ENCODE measurements around the gene CD209.
"Not testable (repeated sequence)": the region's sequence is repeated elsewhere in the genome, so short reads cannot be mapped to it uniquely, and the experiment has no call there.

CD209 gene

GRCh38 chr19:7746903-7747884, at the start of gene CD209:
CD209 (minus strand) TSS chr19:7747534; CDS start chr19:7747511, 23 bp downstream.
- no peak for DNase-seq (ENCODE audit: low read depth)

GRCh38 chr19:7795555-7796161, 48.3 kb upstream of the CD209 start:
- no peak for DNase-seq (ENCODE audit: low read depth)

- no peak for DNase-seq (ENCODE audit: low read depth)
Observed at GRCh38 chr19:7793493-7793892, 46.2 kb upstream of the CD209 start.

- not testable (repeated sequence) for DNase-seq (ENCODE audit: low read depth)
Observed at GRCh38 chr19:7792701-7793100, 45.4 kb upstream of the CD209 start.

GRCh38 chr19:7792281-7792680, 44.9 kb upstream of the CD209 start:
- DNase-seq (ENCODE audit: low read depth): no peak

GRCh38 chr19:7790416-7790815, 43.1 kb upstream of the CD209 start:
- DNase-seq (ENCODE audit: low read depth): no peak

GRCh38 chr19:7789447-7789846, 42.1 kb upstream of the CD209 start:
- no peak for DNase-seq (ENCODE audit: low read depth)

- DNase-seq (ENCODE audit: low read depth): no peak
Observed at GRCh38 chr19:7788933-7789323, 41.6 kb upstream of the CD209 start.

- DNase-seq (ENCODE audit: low read depth): no peak
Observed at GRCh38 chr19:7788178-7788932, 41.0 kb upstream of the CD209 start.

- DNase-seq (ENCODE audit: low read depth): no peak
Observed at GRCh38 chr19:7787602-7788177, 40.4 kb upstream of the CD209 start.

GRCh38 chr19:7787141-7787540, 39.8 kb upstream of the CD209 start:
- DNase-seq (ENCODE audit: low read depth): no peak

GRCh38 chr19:7784856-7785255, 37.5 kb upstream of the CD209 start:
- DNase-seq (ENCODE audit: low read depth): no peak

GRCh38 chr19:7783991-7784423, 36.7 kb upstream of the CD209 start:
- DNase-seq (ENCODE audit: low read depth): no peak

- DNase-seq (ENCODE audit: low read depth): no peak
Observed at GRCh38 chr19:7781157-7781556, 33.8 kb upstream of the CD209 start.

- DNase-seq (ENCODE audit: low read depth): no peak
Observed at GRCh38 chr19:7779631-7780486, 32.5 kb upstream of the CD209 start.

- DNase-seq (ENCODE audit: low read depth): no peak
Observed at GRCh38 chr19:7778081-7778480, 30.7 kb upstream of the CD209 start.

GRCh38 chr19:7775761-7776160, 28.4 kb upstream of the CD209 start:
- no peak for DNase-seq (ENCODE audit: low read depth)

GRCh38 chr19:7773841-7774240, 26.5 kb upstream of the CD209 start:
- no peak for DNase-seq (ENCODE audit: low read depth)

- no peak for DNase-seq (ENCODE audit: low read depth)
Observed at GRCh38 chr19:7772752-7773291, 25.5 kb upstream of the CD209 start.

GRCh38 chr19:7771072-7771471, 23.7 kb upstream of the CD209 start:
- no peak for DNase-seq (ENCODE audit: low read depth)

GRCh38 chr19:7769171-7769570, 21.8 kb upstream of the CD209 start:
- DNase-seq (ENCODE audit: low read depth): no peak
